Neural cell (in vitro differentiated cells): ENCODE measurements around the gene CTSH. TPM values are rescaled to one million over a fixed set of nuclear protein-coding genes. Genes with fewer than 3 reads are reported as not detected.

ENCODE experiments used
- H2AFZ ChIP-seq: fragments of 200-600, 300-800 bp; sonication (generic), shearing (Covaris generic); 2 replicates; pipeline ENCODE4 v1.6.0; 2014; ENCODE audit warnings: low read depth, mild to moderate bottlenecking, antibody characterized with exemption, low read length, moderate library complexity
- H3F3A ChIP-seq: fragments of 200-600 bp; shearing (Covaris generic); 2 replicates; pipeline ENCODE4 v1.6.1; 2016; ENCODE audit warnings: mild to moderate bottlenecking, moderate library complexity, mixed read lengths, antibody characterized with exemption, low read length; ENCODE audit not compliant: insufficient read depth, poor library complexity, severe bottlenecking
- H3K27ac ChIP-seq: fragments of 200-600, 300-800 bp; sonication (generic), shearing (Covaris generic); 2 replicates; pipeline ENCODE4 v1.5.1; 2014; ENCODE audit warnings: mild to moderate bottlenecking, low read length, moderate library complexity
- H3K27me3 ChIP-seq: fragments of 300-800, 200-600 bp; sonication (generic), shearing (Covaris generic); 2 replicates; pipeline ENCODE4 v1.6.0; 2014; ENCODE audit warnings: mild to moderate bottlenecking, low read depth, low read length, moderate library complexity; ENCODE audit not compliant: insufficient read depth
- H3K36me3 ChIP-seq: fragments of 300-800, 200-600 bp; sonication (generic), shearing (Covaris generic); 2 replicates; pipeline ENCODE4 v1.5.1; 2014; ENCODE audit warnings: mild to moderate bottlenecking, antibody characterized with exemption, low read length, moderate library complexity; ENCODE audit not compliant: insufficient read depth
- H3K4me2 ChIP-seq: fragments of 300-800, 200-600 bp; sonication (generic), shearing (Covaris generic); 2 replicates; pipeline ENCODE4 v1.6.0; 2014; ENCODE audit warnings: mild to moderate bottlenecking, low read length
- H3K4me3 ChIP-seq: fragments of 300-800, 200-600 bp; sonication (generic), shearing (Covaris generic); 2 replicates; pipeline ENCODE4 v1.5.1; 2014; ENCODE audit warnings: mild to moderate bottlenecking, low read length, moderate library complexity
- H3K79me2 ChIP-seq: fragments of 200-600 bp; shearing (Covaris generic); replicated peaks from 2 replicates; pipeline ENCODE4 v1.6.0; 2014; ENCODE audit warnings: mild to moderate bottlenecking, low read length, moderate library complexity; ENCODE audit not compliant: insufficient read depth
- H3K9ac ChIP-seq: fragments of 300-800, 200-600 bp; sonication (generic), shearing (Covaris generic); 2 replicates; pipeline ENCODE4 v1.6.1; 2016; ENCODE audit warnings: mild to moderate bottlenecking, low read length, mixed read lengths
- H3K9me2 ChIP-seq: fragments of 200-600 bp; shearing (Covaris generic); 2 replicates; pipeline ENCODE4 v1.6.1; 2016; ENCODE audit warnings: mild to moderate bottlenecking, low read length, mixed read lengths; ENCODE audit not compliant: insufficient read depth
- H3K9me3 ChIP-seq: fragments of 200-600, 300-800 bp; sonication (generic), shearing (Covaris generic); 2 replicates; pipeline ENCODE4 v1.6.1; 2016; ENCODE audit warnings: mild to moderate bottlenecking, mixed run types, low read length, moderate library complexity, mixed read lengths
- H4K20me1 ChIP-seq: fragments of 200-600 bp; shearing (Covaris generic); 2 replicates; pipeline ENCODE4 v1.6.1; 2016; ENCODE audit warnings: mild to moderate bottlenecking, mixed run types; ENCODE audit not compliant: insufficient read depth
- CTCF ChIP-seq: fragments of 450-650 bp; IDR thresholded peaks from 2 replicates; pipeline ENCODE4 v1.5.1; 2014; ENCODE audit warnings: antibody characterized with exemption, mild to moderate bottlenecking, moderate library complexity; ENCODE audit not compliant: poor library complexity, severe bottlenecking
- EP300 ChIP-seq: fragments of 450-650 bp; conservative IDR thresholded peaks from 2 replicates; pipeline ENCODE4 v1.6.1; 2014; ENCODE audit warnings: antibody characterized with exemption, mild to moderate bottlenecking, moderate library complexity; ENCODE audit not compliant: poor library complexity, severe bottlenecking
- EZH2 ChIP-seq: fragments of 200-600, 300-800 bp; shearing (Covaris generic), sonication (generic); IDR thresholded peaks from 2 replicates; pipeline ENCODE4 v1.6.1; 2014; ENCODE audit warnings: antibody characterized with exemption, low read length, borderline replicate concordance, mild to moderate bottlenecking; ENCODE audit not compliant: insufficient read depth, poor library complexity, severe bottlenecking
- MXI1 ChIP-seq: fragments of 450-650 bp; conservative IDR thresholded peaks from 2 replicates; pipeline ENCODE4 v1.6.1; 2014; ENCODE audit warnings: antibody characterized with exemption, mild to moderate bottlenecking; ENCODE audit not compliant: poor library complexity, severe bottlenecking
- POLR2AphosphoS5 ChIP-seq: IDR thresholded peaks from 2 replicates; pipeline ENCODE4 v1.6.1; 2012
- RAD21 ChIP-seq: fragments of 450-650 bp; conservative IDR thresholded peaks from 2 replicates; pipeline ENCODE4 v1.6.1; 2014; ENCODE audit warnings: antibody characterized with exemption, mild to moderate bottlenecking, moderate library complexity
- REST ChIP-seq: IDR thresholded peaks from 2 replicates; pipeline ENCODE4 v1.6.1; 2012; ENCODE audit warnings: borderline replicate concordance
- SMC3 ChIP-seq: fragments of 450-650 bp; conservative IDR thresholded peaks from 2 replicates; pipeline ENCODE4 v1.6.1; 2014; ENCODE audit warnings: antibody characterized with exemption, mild to moderate bottlenecking, moderate library complexity; ENCODE audit not compliant: poor library complexity
- TAF1 ChIP-seq: IDR thresholded peaks from 2 replicates; pipeline ENCODE4 v1.6.1; 2012; ENCODE audit warnings: low read depth
- polyA plus RNA-seq: library from polyadenylated mRNA; depleted of rRNA; stranded (reverse); fragments of >200 nt; gene quantifications from 2 replicates; pipeline ENCODE4 v1.2.3, GENCODE V29; 2014

Gene CTSH
- polyA plus RNA-seq, 1 donor from 2014 or later, result 3.3 TPM

DNA sequence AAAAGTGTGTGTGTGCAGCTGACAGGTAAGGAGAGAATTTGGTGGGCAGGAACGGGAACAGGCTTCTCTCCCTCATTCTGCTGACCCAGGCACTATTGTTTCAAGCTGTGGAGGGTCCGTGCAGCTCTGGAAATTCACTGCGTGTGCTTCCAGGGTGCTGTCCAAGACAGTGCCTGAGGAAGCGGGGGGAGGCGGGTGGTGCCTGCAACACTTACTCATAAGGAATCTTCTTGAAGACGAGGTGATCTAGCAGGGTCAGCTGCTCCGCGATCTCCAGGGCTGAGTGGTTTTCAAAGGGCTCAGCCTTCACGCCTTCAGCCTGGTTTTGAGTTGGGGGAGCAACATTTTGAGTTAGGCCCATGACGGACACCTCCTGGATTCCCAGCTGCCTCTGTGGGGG is 46.6 kb upstream of the CTSH start:
- H3K27me3 ChIP-seq, result no peaks in the 10 kb centered on the region
- H3K4me3 ChIP-seq, result no peak overlapping the region
- H3K9ac ChIP-seq, result no peak overlapping the region
- TF ChIP-seq TAF1, result no peak
- TF ChIP-seq CTCF, result no peak
- no peak for TF ChIP-seq SMC3
- no peak for TF ChIP-seq EZH2
- no peaks in the 10 kb centered on the region for H3K79me2 ChIP-seq
- H3F3A ChIP-seq, result no peaks in the 10 kb centered on the region
- no peaks in the 10 kb centered on the region for H3K9me3 ChIP-seq
- no peaks in the 10 kb centered on the region for H4K20me1 ChIP-seq
- no peak overlapping the region for H3K4me2 ChIP-seq
- H3K27ac ChIP-seq, result no peak overlapping the region
- H3K9me2 ChIP-seq, result no peaks in the 10 kb centered on the region
- H3K36me3 ChIP-seq, result no peaks in the 10 kb centered on the region
- no peak overlapping the region for H2AFZ ChIP-seq

DNA sequence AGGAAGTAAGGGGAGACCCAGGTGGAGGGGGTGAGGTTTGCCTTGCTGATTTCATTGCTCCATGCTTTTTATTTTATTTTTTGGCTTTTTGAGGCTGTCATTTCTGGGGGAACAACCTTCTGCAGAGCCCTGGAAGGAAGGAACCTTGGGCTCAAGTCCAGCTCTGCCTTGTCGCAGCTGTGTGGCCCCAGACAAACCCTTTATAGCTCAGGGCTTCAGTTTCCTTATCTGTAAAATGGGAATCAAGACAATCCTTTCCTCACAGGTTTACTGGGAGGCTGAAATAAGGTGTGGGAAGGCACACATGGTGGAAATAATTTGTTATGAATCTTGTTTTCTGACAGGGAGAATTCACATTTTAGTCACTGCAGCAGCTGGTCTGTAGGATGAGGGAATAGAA is 45.4 kb upstream of the CTSH start:
- no peaks in the 10 kb centered on the region for H3K27me3 ChIP-seq
- H3K4me2 ChIP-seq, result no peak overlapping the region
- no peaks in the 10 kb centered on the region for H4K20me1 ChIP-seq
- H3K4me3 ChIP-seq, result no peak overlapping the region
- TF ChIP-seq EZH2 (no peak), RAD21 (no peak), REST (no peak), EP300 (no peak), TAF1 (no peak), MXI1 (no peak), POLR2AphosphoS5 (no peak), CTCF (no peak), SMC3 (no peak)
- no peaks in the 10 kb centered on the region for H3K9me2 ChIP-seq
- no peak overlapping the region for H2AFZ ChIP-seq
- no peaks in the 10 kb centered on the region for H3F3A ChIP-seq
- H3K9me3 ChIP-seq, result no peaks in the 10 kb centered on the region
- no peak overlapping the region for H3K27ac ChIP-seq
- H3K9ac ChIP-seq, result no peak overlapping the region
- no peaks in the 10 kb centered on the region for H3K79me2 ChIP-seq
- H3K36me3 ChIP-seq, result no peaks in the 10 kb centered on the region
